Gastrocnemius medialis (tissue), 4 donors: ENCODE data around the gene SNAPC2. TPM values are rescaled to one million over a fixed set of nuclear protein-coding genes. Genes with fewer than 3 reads are reported as not detected.

Source experiments
- ATAC-seq, 2 donors: fragments of 150-250 bp; one replicate each; pipeline ENCODE4 v1.9.1; 2016
- DNase-seq, 2 donors: peaks; one replicate each; pipeline ENCODE4 v3.0.0-alpha.2; 2019
- H3K27ac ChIP-seq, 4 donors: fragments of 200-600 bp; sonication (generic); 1 replicate in 1 of 4; 2 replicates in 3 of 4; pipeline ENCODE4 v1.5.1; 2016 to 2018; ENCODE audit warnings: mild to moderate bottlenecking in 2 of 4, moderate library complexity in 1 of 4
- H3K27me3 ChIP-seq, 3 donors: fragments of 200-600 bp; sonication (generic) in 2 of 3; 1 replicate in 1 of 3; 2 replicates in 2 of 3; pipeline versions ENCODE4 v1.5.1 to v1.6.0; 2016 to 2019; ENCODE audit warnings: mild to moderate bottlenecking in 1 of 3, moderate library complexity in 1 of 3
- H3K36me3 ChIP-seq, 2 donors: fragments of 200-600 bp; sonication (generic) in 1 of 2; one replicate each; pipeline ENCODE4 v1.5.1; 2017 to 2018
- H3K4me1 ChIP-seq, 2 donors: fragments of 200-600 bp; sonication (generic) in 1 of 2; one replicate each; pipeline ENCODE4 v1.5.1; 2016 to 2017; ENCODE audit warnings: mild to moderate bottlenecking in 2 of 2
- H3K4me3 ChIP-seq, 4 donors: fragments of 200-600 bp; sonication (generic) in 3 of 4; 1 replicate in 1 of 4; 2 replicates in 3 of 4; pipeline ENCODE4 v1.5.1; 2016 to 2019; ENCODE audit warnings: mild to moderate bottlenecking in 2 of 4
- H3K9me3 ChIP-seq, 3 donors: fragments of 200-600 bp; sonication (generic) in 2 of 3; 1 replicate in 1 of 3; 2 replicates in 2 of 3; pipeline ENCODE4 v1.5.1; 2016 to 2019
- POLR2A ChIP-seq, 2 donors: fragments of 450-650 bp; IDR thresholded peaks; one replicate each; pipeline ENCODE4 v1.6.1; 2017; ENCODE audit warnings: antibody characterized with exemption in 2 of 2, mild to moderate bottlenecking in 2 of 2, moderate library complexity in 2 of 2
- in situ Hi-C, 4 donors: fragments of 200-750 bp; cut with MboI; loops; one replicate each; pipeline versions ENCODE4 v1.15.0 to v1.8.0; 2017; ENCODE audit warnings: low sequenced_read_pairs in 4 of 4
- intact Hi-C: fragments of 100-400 bp; cut with DNase I; formaldehyde crosslinking; loops from one replicate; pipeline ENCODE4 v1.15.1; 2023; ENCODE audit warnings: low total_unique reads
- total RNA-seq, 4 donors: library from RNA; depleted of rRNA; stranded (reverse); fragments of >200 nt; gene quantifications; one replicate each; pipeline versions ENCODE4 v1.1.0 to v1.2.3, GENCODE V29; 2016
- TF ChIP-seq, protein P1 (sequence below), 5 experiments: fragments of 450-650 bp in 3 of 5; fragments of 200-600 bp in 2 of 5; sonication (generic) in 2 of 5; IDR thresholded peaks in 4 of 5; conservative IDR thresholded peaks in 1 of 5; 1 replicate in 4 of 5; 2 replicates in 1 of 5; pipeline ENCODE4 v1.5.1; 2016 to 2019; ENCODE audit warnings: antibody characterized with exemption in 5 of 5, mild to moderate bottlenecking in 3 of 5, moderate library complexity in 3 of 5

Gene SNAPC2
- total RNA-seq, 4 donors from 2014 or later, result 4.6 to 10.9 (median 7.1) TPM

GRCh38 chr19:7918615-7919421, 1.3 kb upstream of the SNAPC2 start:
- ATAC-seq (no peak), DNase-seq (no peak)
- H3K36me3 ChIP-seq, result peaks cover 0 to 11% of the 10 kb centered on the region in 2 donors
- H3K9me3 ChIP-seq, result no peaks in the 10 kb centered on the region
- H3K27me3 ChIP-seq, result peaks cover 40 to 49% (median 46%) of the 10 kb centered on the region in 3 donors
- in situ Hi-C loops (no loop called here), intact Hi-C loops (no loop called here)
- no peak for TF ChIP-seq POLR2A (IDR thresholded peaks at IDR 0.05)
- TF ChIP-seq, protein P1, sequence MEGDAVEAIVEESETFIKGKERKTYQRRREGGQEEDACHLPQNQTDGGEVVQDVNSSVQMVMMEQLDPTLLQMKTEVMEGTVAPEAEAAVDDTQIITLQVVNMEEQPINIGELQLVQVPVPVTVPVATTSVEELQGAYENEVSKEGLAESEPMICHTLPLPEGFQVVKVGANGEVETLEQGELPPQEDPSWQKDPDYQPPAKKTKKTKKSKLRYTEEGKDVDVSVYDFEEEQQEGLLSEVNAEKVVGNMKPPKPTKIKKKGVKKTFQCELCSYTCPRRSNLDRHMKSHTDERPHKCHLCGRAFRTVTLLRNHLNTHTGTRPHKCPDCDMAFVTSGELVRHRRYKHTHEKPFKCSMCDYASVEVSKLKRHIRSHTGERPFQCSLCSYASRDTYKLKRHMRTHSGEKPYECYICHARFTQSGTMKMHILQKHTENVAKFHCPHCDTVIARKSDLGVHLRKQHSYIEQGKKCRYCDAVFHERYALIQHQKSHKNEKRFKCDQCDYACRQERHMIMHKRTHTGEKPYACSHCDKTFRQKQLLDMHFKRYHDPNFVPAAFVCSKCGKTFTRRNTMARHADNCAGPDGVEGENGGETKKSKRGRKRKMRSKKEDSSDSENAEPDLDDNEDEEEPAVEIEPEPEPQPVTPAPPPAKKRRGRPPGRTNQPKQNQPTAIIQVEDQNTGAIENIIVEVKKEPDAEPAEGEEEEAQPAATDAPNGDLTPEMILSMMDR (IDR thresholded peaks at IDR 0.05 in 4 of 5, conservative IDR thresholded peaks at IDR 0.05 in 1 of 5), result no peak
- peak overlapping the region in 1 of 4 donors; percentile 92 for H3K27ac ChIP-seq
- peaks cover 21 to 38% of the 10 kb centered on the region in 2 donors for H3K4me1 ChIP-seq
- H3K4me3 ChIP-seq, result no peak overlapping the region

- ATAC-seq (peak; percentile 78 to 81), DNase-seq (peak; percentile 98 to 99)
- Histone ChIP-seq H3K9me3 (no peaks in the 10 kb centered on the region), H3K27me3 (peaks cover 27 to 44% (median 33%) of the 10 kb centered on the region in 3 donors), H3K27ac (peak overlapping the region; percentile 80 to 95 (median 93)), H3K4me3 (peak overlapping the region; percentile 67 to 95 (median 80)), H3K36me3 (peaks cover 0 to 11% of the 10 kb centered on the region in 2 donors), H3K4me1 (peaks cover 21 to 35% of the 10 kb centered on the region in 2 donors)
- intact Hi-C loops, result loop anchor here (1.0 kb wide), 3 partner anchors 17 to 91 kb away; partner anchors contain the start of genes MAP2K7 and TIMM44
- TF ChIP-seq, protein P1 (IDR thresholded peaks at IDR 0.05 in 4 of 5, conservative IDR thresholded peaks at IDR 0.05 in 1 of 5), result no peak
- peak in 1 of 2 donors; percentile 9 for TF ChIP-seq POLR2A (IDR thresholded peaks at IDR 0.05)
- in situ Hi-C loops, result no loop called here
These were observed 572 bp downstream of the SNAPC2 start for GRCh38 chr19:7920519-7921301.

GRCh38 chr19:7921302-7921966, 1.3 kb downstream of the SNAPC2 start:
- DNase-seq (no peak), ATAC-seq (no peak)
- Histone ChIP-seq H3K27me3 (peaks cover 20 to 37% (median 25%) of the 10 kb centered on the region in 3 donors), H3K9me3 (no peaks in the 10 kb centered on the region), H3K4me1 (peaks cover 16 to 32% of the 10 kb centered on the region in 2 donors), H3K4me3 (peak overlapping the region; percentile 53 to 95 (median 70)), H3K27ac (peak overlapping the region; percentile 62 to 95 (median 86)), H3K36me3 (peaks cover 0 to 11% of the 10 kb centered on the region in 2 donors)
- intact Hi-C loops, result no loop called here
- TF ChIP-seq, protein P1 (IDR thresholded peaks at IDR 0.05 in 4 of 5, conservative IDR thresholded peaks at IDR 0.05 in 1 of 5), result no peak
- TF ChIP-seq POLR2A (IDR thresholded peaks at IDR 0.05), result no peak
- in situ Hi-C loops, result no loop called here

GRCh38 chr19:7921967-7922835, 2.1 kb downstream of the SNAPC2 start:
- intact Hi-C loops (no loop called here), in situ Hi-C loops (no loop called here)
- H3K4me3 ChIP-seq, result peak overlapping the region in 1 of 4 donors; percentile 67
- no peak overlapping the region for H3K27ac ChIP-seq
- H3K27me3 ChIP-seq, result peaks cover 16 to 29% (median 19%) of the 10 kb centered on the region in 3 donors
- H3K4me1 ChIP-seq, result peaks cover 16 to 33% of the 10 kb centered on the region in 2 donors
- DNase-seq, result no peak
- no peaks in the 10 kb centered on the region for H3K9me3 ChIP-seq
- TF ChIP-seq POLR2A (IDR thresholded peaks at IDR 0.05), result no peak
- TF ChIP-seq, protein P1 (IDR thresholded peaks at IDR 0.05 in 4 of 5, conservative IDR thresholded peaks at IDR 0.05 in 1 of 5), result no peak
- peaks cover 0 to 11% of the 10 kb centered on the region in 2 donors for H3K36me3 ChIP-seq
- no peak for ATAC-seq
